GM19468 (cell line): ENCODE data around the gene PRPF19.
A peak's percentile ranks its signal among the peaks of the same experiment; 100 is the strongest.

Experiments
- ATAC-seq: cut with Tn5 transposase; IDR thresholded peaks from one replicate; pipeline ENCODE4 v1.9.1; 2021; ENCODE audit warnings: mild to moderate bottlenecking, moderate library complexity, moderate number of reproducible peaks; ENCODE audit not compliant: unreplicated experiment; ENCODE audit errors: extremely low read depth

Gene PRPF19

DNA sequence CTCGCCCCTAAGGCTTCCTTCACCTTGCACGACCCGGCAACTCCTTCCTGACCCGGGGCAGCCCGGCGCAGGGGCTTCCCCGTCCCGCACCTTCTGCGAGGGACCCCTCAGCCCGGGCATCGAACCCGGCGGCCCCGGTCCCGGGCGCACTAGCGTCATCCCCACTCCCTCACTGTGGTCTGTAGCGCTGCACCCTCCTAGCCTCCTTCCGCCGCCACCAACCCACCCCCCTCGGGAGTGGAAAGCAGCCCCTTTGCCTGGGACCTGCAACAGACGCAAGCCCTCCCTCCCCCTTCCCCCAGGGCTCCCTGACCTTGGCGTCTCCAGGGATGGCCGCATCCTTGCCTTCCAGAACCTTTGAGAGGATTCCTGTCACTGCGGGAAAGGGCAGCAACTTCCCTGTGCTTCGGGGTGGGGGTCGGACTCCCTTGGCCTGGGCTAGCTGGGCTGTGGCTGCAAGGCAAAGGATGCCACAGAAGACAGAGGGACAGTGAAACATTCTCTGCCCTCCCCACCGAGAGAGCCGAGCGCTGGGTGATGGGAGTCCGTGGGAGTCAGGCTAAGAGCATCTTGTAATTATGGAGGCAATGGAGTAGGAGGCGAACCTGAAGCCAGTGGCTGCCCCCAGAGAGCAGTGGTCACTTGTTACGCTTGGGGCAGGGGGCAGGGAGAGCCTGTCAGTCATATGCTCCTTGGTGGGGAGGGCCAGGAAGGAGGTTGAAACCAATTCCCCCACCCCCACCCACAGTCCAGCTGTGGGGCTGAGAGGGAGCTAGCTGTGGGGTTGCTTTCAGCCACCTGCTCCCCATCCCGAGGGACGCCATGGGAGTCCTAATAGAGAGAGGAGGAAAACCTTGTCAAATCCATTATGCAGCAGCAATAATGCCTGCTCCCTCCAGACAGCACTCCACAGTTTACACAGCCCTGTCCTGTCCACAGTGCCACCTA lies 18.8 kb upstream of the PRPF19 start:
- no peak for ATAC-seq

GRCh38 chr11:60924110-60924905 lies 17.9 kb upstream of the PRPF19 start, which contains the start of gene TMEM132A:
Gene TMEM132A (plus strand): TSS chr11:60924460. CDS start chr11:60924634, 174 bp downstream.
- ATAC-seq, result no peak

DNA sequence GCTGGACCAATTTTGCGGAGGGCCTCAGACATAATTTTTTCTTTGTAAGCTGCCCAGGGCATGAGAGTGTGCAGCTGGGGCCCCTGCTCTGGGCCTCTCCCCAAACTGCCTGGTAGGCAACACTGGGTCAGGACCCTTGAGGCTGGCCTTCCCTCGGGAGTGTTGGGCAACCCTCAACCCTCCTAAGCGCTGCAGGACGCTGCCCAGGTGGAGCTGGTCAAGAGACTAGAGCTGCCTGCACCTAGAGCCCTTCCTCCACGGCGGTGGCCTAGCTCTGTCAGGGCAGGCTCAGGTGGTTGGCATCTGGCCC lies 17.4 kb upstream of the PRPF19 start:
- ATAC-seq, result no peak

DNA sequence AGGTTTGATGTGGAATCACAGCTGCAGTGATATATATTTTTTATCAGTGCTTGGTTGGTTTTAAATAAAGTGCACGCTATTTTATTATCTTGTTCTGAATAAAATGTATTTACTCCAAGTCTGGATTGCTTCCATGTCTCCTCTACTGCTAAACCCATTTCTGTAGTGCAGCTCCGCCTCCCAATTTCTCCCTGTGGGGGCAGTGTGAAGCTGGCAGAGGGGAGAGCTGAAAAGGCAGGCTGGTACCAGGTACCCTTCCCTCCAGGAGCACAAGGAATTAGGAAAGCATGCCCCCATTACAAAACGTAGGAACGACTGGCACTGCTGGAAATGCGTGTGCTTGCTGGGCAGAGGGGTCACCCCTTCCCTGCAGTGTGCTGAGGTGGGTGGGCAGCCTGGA lies 16.9 kb upstream of the PRPF19 start:
- no peak for ATAC-seq

DNA sequence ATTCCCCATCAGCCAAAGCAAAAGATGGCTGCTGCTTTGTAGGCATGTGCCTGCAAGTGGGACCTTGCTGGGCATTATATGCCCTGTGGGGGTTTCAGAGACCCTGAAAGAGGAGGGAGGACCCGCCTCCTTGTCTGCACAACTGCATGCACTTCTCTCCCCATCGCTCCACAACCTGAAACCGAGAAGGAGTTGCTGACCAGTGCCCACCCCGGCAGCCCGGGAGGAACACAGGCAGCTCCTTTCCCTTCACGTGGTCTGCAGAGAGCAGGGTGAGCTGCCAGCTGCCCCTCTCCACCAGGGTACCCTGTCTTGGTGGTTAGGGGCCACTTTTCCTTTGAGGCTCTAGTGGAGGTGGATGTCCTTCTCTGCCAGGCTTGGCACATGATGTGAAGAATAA lies 16.5 kb upstream of the PRPF19 start:
- ATAC-seq, result no peak

DNA sequence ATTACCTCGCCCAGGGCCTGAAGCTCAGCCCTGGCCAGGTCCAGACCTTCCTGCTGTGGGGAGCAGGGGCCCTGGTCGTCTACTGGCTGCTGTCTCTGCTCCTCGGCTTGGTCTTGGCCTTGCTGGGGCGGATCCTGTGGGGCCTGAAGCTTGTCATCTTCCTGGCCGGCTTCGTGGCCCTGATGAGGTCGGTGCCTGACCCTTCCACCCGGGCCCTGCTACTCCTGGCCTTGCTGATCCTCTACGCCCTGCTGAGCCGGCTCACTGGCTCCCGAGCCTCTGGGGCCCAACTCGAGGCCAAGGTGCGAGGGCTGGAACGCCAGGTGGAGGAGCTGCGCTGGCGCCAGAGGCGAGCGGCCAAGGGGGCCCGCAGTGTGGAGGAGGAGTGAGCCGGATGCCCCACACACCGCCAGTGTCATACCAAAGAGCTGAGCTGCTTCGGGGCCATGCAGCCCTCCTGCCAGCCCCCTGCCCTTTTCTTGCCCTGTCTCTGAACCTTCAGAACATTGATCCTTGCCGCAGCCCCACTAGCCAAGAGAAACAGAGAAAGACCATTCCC lies 15.5 kb upstream of the PRPF19 start:
- ATAC-seq, result no peak

DNA sequence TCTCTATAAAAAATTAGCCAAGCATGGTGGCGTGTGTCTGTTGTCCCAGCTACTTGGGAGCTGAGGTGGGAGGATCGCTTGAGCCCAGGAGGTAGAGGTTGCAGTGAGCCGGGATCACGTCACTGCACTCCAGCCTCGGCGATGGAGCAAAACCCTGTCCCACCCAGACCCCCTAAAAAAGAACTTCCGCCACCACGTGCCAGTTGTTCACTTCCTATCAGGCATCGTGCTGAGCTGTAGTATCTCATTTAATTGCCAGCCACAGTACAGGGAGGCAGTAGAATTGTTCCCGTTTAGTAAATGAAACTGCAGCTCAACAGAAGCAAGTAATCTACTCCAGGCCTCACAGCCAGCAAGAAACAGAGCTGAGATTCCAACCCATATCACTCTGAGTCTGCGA lies 14.9 kb upstream of the PRPF19 start:
- no peak for ATAC-seq

DNA sequence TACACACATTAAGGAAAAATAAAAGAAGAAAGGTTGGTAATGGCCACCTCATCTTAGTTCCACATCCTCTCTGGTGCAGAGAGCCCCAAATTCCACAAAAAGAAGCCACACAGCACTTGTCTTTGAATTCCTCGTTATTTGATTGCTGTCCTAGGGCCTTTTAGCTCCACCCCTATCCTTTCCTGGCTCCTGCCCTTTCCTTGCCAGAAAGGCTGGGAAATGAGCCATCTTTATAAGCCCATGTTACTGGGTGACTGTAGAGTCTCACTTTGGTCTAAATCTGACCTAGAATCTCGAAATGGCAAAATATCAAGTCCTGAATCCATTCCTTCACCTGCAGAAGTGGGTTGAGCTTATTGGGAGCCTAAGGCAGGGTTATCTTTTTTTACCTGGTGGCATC lies 13.6 kb upstream of the PRPF19 start:
- no peak for ATAC-seq

GRCh38 chr11:60919320-60919719 lies 12.9 kb upstream of the PRPF19 start:
- no peak for ATAC-seq

- ATAC-seq, result no peak
Observed at GRCh38 chr11:60918939-60919265, 12.5 kb upstream of the PRPF19 start.

DNA sequence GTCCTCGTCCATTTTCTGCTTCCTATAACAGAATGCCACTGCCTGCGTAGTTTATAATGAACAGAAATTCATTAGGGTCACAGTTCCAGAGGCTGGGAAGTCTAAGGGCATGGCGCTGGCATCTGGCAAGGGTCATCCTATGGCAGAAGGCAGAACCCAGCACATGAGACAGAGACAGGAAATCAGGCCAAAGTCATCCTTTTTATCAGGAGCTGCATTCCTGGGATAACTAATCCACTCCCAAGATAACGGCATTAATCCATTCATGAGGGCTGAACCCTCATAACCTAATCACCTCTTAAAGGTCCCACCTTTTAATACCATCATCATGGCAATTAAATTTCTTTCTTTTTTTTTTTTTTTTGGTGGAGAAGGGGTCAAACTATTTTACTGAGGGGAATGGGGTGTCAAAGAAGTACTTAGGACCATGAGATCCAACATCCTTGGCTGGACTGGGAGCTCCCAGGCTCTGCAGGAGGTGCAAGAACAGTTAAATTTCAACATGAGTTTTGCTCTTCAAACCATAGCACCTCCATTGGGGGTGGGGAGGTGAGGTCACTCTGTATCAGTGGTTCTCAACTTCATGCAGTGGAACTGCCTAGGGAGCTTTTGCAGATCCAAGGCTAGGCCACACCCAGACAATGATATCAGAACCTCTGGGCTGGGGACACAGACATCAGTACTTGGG lies 12.0 kb upstream of the PRPF19 start:
- no peak for ATAC-seq

GRCh38 chr11:60917267-60917666 lies 10.9 kb upstream of the PRPF19 start:
- no peak for ATAC-seq

GRCh38 chr11:60916669-60917206 lies 10.4 kb upstream of the PRPF19 start:
- no peak for ATAC-seq

DNA sequence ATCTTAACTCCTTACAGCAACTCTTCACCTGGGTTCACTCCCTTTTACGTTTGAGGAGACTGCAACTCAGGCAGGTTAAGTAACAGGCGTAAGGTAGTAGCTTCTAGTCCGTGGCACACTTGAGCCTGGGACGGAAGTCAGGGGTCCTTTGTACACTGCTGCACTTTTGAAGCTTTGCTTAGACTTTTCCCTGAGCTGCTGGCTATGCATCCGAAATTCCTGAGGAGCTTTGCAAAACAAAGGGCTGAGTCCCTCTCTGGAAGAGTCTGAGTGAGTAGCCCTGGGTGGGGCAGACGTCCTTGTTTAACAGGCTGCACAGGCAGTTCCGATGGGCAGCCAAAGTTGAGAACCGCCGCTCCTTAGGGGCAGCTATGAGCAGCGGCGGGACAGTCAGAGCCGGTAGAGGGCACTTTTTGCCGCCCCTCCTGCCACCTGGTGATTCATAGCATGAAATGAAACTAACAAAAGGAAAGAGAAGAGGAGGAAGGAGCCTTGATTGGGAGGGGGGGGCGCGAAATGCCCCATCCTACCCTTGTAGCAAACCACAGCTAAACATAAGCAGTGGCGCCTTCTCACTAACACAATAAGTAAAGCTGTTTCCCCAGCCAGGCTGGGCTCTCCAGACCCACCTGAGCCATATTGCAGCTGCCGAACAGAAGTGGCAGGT lies 9.0 kb upstream of the PRPF19 start:
- no peak for ATAC-seq

GRCh38 chr11:60914633-60915247 lies 8.4 kb upstream of the PRPF19 start:
- no peak for ATAC-seq

GRCh38 chr11:60913793-60914632 lies 7.6 kb upstream of the PRPF19 start, which contains the start of gene TMEM109:
Gene TMEM109 (plus strand): TSS chr11:60914158. CDS start chr11:60919694, 5,536 bp downstream.
- ATAC-seq, result peak; percentile 15

DNA sequence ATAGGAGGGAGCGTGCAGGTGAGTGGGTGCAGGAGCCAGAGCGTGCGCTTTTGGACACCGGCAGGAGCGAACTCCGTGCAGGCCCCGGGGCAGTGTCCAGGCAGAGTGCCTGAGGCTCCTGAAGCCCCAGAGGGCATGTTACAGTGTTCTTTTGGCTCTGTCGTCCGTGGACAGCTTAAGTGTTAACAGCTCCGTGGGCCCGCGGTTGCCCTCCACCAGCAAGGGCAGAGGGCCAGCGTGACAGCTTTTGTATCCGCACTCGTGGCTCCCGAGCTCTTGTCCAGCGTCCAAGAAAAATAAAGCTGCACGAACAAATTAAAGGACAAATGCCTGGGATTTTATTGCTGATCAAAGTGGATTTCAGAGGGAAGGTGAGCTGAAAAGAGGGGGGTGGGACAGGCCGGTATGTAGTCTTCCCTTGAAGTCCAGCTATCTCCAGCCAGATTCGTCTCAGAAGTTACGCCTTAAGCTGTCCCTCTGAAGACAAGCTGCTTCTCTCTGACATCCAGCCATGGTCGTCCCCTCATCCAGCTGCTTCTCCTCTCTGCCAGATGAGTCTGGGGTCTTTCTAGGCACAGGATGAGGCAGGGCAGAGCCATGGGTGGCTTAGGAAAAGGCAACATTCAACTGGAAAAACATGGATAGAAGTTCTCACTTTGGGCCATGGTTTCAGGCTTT lies 6.6 kb upstream of the PRPF19 start:
- no peak for ATAC-seq
